Type B pancreatic cell (in vitro differentiated cells): ENCODE results near the gene DMRT1. TPM values are rescaled to one million over a fixed set of nuclear protein-coding genes. Genes with fewer than 3 reads are reported as not detected.
"Not testable (repeated sequence)": the region's sequence is repeated elsewhere in the genome, so short reads cannot be mapped to it uniquely, and the experiment has no call there.

ENCODE experiments used
- DNase-seq: peaks from one replicate; pipeline ENCODE4 v3.0.0; 2021; ENCODE audit warnings: mixed read lengths; ENCODE audit not compliant: unreplicated experiment; ENCODE audit errors: extremely low spot score
- H3K27ac Mint-ChIP-seq: 2 replicates; pipeline ENCODE4 v1.8.0; 2021; ENCODE audit warnings: mild to moderate bottlenecking, mixed read lengths
- H3K27me3 Mint-ChIP-seq: 2 replicates; pipeline ENCODE4 v1.8.0; 2021; ENCODE audit warnings: mixed read lengths
- H3K36me3 Mint-ChIP-seq: 2 replicates; pipeline ENCODE4 v1.8.0; 2021; ENCODE audit warnings: mixed read lengths
- H3K4me1 Mint-ChIP-seq: one replicate; pipeline ENCODE4 v1.8.0; 2021; ENCODE audit warnings: mixed read lengths; ENCODE audit not compliant: unreplicated experiment
- H3K4me3 Mint-ChIP-seq: 2 replicates; pipeline ENCODE4 v1.8.0; 2021; ENCODE audit warnings: mild to moderate bottlenecking, mixed read lengths
- H3K9me3 Mint-ChIP-seq: 2 replicates; pipeline ENCODE4 v1.8.0; 2021; ENCODE audit warnings: mixed read lengths
- CTCF ChIP-seq: fragments of 200-600 bp; sonication (generic); conservative IDR thresholded peaks from 2 replicates; pipeline ENCODE4 v1.5.0; 2021; ENCODE audit warnings: antibody characterized with exemption, mild to moderate bottlenecking
- total RNA-seq: library from RNA; stranded (reverse); gene quantifications from 2 replicates; pipeline ENCODE4 v1.2.1, GENCODE V29; 2021; ENCODE audit warnings: low replicate concordance

The DMRT1 gene
- total RNA-seq, 1 donor from 2014 or later: not detected

- Mint-ChIP-seq H3K4me3 (no peak overlapping the region), H3K9me3 (no peaks in the 10 kb centered on the region), H3K36me3 (no peaks in the 10 kb centered on the region), H3K27ac (no peak overlapping the region), H3K4me1 (no peaks in the 10 kb centered on the region), H3K27me3 (peaks cover 75% of the 10 kb centered on the region)
- TF ChIP-seq CTCF: no peak
- DNase-seq: no peak
Observed at GRCh38 chr9:912776-913175, 71.3 kb downstream of the DMRT1 start.

- H3K27me3 Mint-ChIP-seq: peaks cover 67% of the 10 kb centered on the region
- H3K4me1 Mint-ChIP-seq, H3K4me3 Mint-ChIP-seq, H3K27ac Mint-ChIP-seq, H3K9me3 Mint-ChIP-seq, H3K36me3 Mint-ChIP-seq, DNase-seq: not testable (repeated sequence)
Observed at GRCh38 chr9:913526-913925, 72.0 kb downstream of the DMRT1 start.

- peaks cover 34% of the 10 kb centered on the region for H3K27me3 Mint-ChIP-seq
- H3K36me3 Mint-ChIP-seq: no peaks in the 10 kb centered on the region
- no peak for DNase-seq
- no peak for TF ChIP-seq CTCF
- no peaks in the 10 kb centered on the region for H3K9me3 Mint-ChIP-seq
- H3K4me1 Mint-ChIP-seq: no peaks in the 10 kb centered on the region
- no peak overlapping the region for H3K4me3 Mint-ChIP-seq
- H3K27ac Mint-ChIP-seq: no peak overlapping the region
Observed at GRCh38 chr9:917730-918129, 76.2 kb downstream of the DMRT1 start.

- H3K36me3 Mint-ChIP-seq: no peaks in the 10 kb centered on the region
- H3K4me3 Mint-ChIP-seq: no peak overlapping the region
- no peak overlapping the region for H3K27ac Mint-ChIP-seq
- H3K4me1 Mint-ChIP-seq: no peaks in the 10 kb centered on the region
- DNase-seq: no peak
- H3K9me3 Mint-ChIP-seq: no peaks in the 10 kb centered on the region
- peaks cover 48% of the 10 kb centered on the region for H3K27me3 Mint-ChIP-seq
- TF ChIP-seq CTCF: no peak
Observed at GRCh38 chr9:920927-921326, 79.4 kb downstream of the DMRT1 start.

- Mint-ChIP-seq H3K27ac (no peak overlapping the region), H3K36me3 (no peaks in the 10 kb centered on the region), H3K4me1 (no peaks in the 10 kb centered on the region), H3K4me3 (no peak overlapping the region), H3K9me3 (no peaks in the 10 kb centered on the region), H3K27me3 (peaks cover 48% of the 10 kb centered on the region)
- no peak for DNase-seq
- no peak for TF ChIP-seq CTCF
Observed at GRCh38 chr9:922171-922570, 80.7 kb downstream of the DMRT1 start.

- H3K9me3 Mint-ChIP-seq: no peaks in the 10 kb centered on the region
- no peaks in the 10 kb centered on the region for H3K4me1 Mint-ChIP-seq
- no peak for TF ChIP-seq CTCF
- no peak overlapping the region for H3K4me3 Mint-ChIP-seq
- H3K27me3 Mint-ChIP-seq: peaks cover 50% of the 10 kb centered on the region
- no peak for DNase-seq
- H3K27ac Mint-ChIP-seq: no peak overlapping the region
- no peaks in the 10 kb centered on the region for H3K36me3 Mint-ChIP-seq
Observed at GRCh38 chr9:922731-923130, 81.2 kb downstream of the DMRT1 start.
